C4-2B (cell line): ENCODE data around the gene NWD2.

Experiments
- CTCF ChIP-seq: fragments of 450-650 bp; conservative IDR thresholded peaks from 2 replicates; pipeline ENCODE4 v1.5.1; 2017; ENCODE audit warnings: mild to moderate bottlenecking
- ZFX ChIP-seq: fragments of 450-650 bp; IDR thresholded peaks from 2 replicates; pipeline ENCODE4 v1.6.1; 2017

- TF ChIP-seq CTCF (no peak), ZFX (no peak)
These were observed 12.2 kb upstream of the NWD2 start for GRCh38 chr4:37232315-37232714.
